Activated gamma-delta T cell treated with Interleukin-2 at 50 U/mL for 16 hours (primary cell): ENCODE results near the gene LRP10.

Source experiments
- DNase-seq: peaks from one replicate; pipeline ENCODE4 v3.0.0-alpha.2; 2020

The LRP10 gene

DNA sequence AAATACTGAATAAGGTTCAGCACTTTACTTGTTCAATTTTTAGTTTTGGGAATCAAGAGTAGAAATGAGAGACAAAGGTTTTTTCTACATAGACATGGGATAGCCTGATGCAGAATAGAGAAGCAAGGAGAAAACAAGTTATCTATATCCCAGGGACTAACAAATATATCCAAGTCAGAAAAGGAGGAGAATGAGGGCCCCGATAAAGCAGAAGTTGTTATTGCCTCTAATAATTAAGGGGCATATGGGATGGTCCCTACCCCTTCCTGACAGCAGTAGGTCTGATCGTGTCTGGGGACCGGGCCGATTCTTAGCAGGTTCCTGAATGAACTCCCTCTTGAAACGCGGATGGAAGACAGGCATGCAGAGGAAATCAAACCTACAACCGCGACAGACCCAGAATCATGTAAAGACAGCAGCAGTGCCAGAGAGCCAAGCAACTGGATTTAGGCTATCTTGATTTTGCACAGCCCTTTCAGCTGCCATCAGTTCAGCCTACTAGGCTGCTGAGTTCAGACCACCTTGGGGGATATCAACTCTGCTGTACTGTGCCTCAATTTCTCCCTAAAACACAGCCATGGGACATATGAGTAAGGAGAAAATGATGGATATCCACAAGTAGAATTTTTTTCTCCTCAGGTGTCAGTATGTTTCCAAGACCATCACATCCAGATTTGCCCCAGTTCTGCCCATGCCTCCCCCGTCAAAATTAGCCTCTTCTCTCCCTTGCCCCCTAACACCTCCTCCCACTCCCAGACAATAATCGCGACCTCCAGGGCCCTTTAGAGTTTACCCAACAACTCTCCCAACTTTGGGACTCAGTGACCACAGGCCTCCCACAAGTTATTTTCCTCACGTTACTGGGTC is 56.9 kb downstream of the LRP10 start:
- no peak for DNase-seq

GRCh38 chr14:22929104-22929960 is 57.8 kb downstream of the LRP10 start, which contains the start of gene PRMT5:
Gene PRMT5, minus strand, starts transcription at chr14:22929376. Its CDS starts 15 bp downstream, at chr14:22929361.
- DNase-seq, result peak; percentile 96

DNA sequence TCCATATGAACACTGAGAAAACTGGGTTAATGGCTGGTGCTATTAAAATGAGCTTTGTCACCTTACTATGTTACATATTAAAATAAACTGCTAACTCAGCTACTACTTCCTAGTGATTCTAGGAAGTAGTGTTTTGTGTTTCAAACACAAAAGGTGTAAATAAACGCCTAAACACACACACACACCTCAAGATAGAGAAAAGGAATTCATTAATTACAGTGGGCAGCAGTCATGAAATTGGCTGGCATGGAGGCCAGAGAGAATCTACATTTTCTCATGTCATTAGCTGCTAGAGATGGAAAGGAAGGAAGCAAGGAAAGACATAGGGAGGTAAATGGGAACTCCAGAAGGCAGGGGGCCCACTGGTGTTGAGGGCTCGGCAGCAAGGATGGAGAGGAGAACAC is 58.4 kb downstream of the LRP10 start:
- no peak for DNase-seq
